GM18519 (cell line): Measurements from ENCODE around the gene CROCC2.

ENCODE experiments used
- ATAC-seq: cut with Tn5 transposase; IDR thresholded peaks from one replicate; pipeline ENCODE4 v1.9.1; 2021; ENCODE audit warnings: mild to moderate bottlenecking, moderate library complexity; ENCODE audit not compliant: unreplicated experiment, low FRiP score

CROCC2 gene

GRCh38 chr2:240932001-240932723 is 26.0 kb downstream of the CROCC2 start:
- ATAC-seq, result no peak

- no peak for ATAC-seq
These were observed 26.6 kb downstream of the CROCC2 start for GRCh38 chr2:240932724-240933047.

GRCh38 chr2:240933048-240933965 is 27.2 kb downstream of the CROCC2 start:
- ATAC-seq, result no peak

GRCh38 chr2:240933966-240934700 is 28.0 kb downstream of the CROCC2 start:
- ATAC-seq, result no peak

GRCh38 chr2:240934701-240935102 is 28.6 kb downstream of the CROCC2 start:
- no peak for ATAC-seq

- no peak for ATAC-seq
These were observed 29.2 kb downstream of the CROCC2 start for GRCh38 chr2:240935103-240935876.

- ATAC-seq, result no peak
These were observed 30.0 kb downstream of the CROCC2 start for GRCh38 chr2:240936106-240936505.

- ATAC-seq, result no peak
These were observed 39.9 kb downstream of the CROCC2 start for GRCh38 chr2:240946046-240946445.

- ATAC-seq, result no peak
These were observed 40.5 kb downstream of the CROCC2 start for GRCh38 chr2:240946654-240947053.

- ATAC-seq, result no peak
These were observed 41.0 kb downstream of the CROCC2 start for GRCh38 chr2:240947176-240947575.

- no peak for ATAC-seq
These were observed 41.5 kb downstream of the CROCC2 start for GRCh38 chr2:240947607-240948006.

GRCh38 chr2:240948086-240948485 is 42.0 kb downstream of the CROCC2 start:
- ATAC-seq, result no peak

GRCh38 chr2:240948905-240949790 is 43.0 kb downstream of the CROCC2 start:
- no peak for ATAC-seq

- ATAC-seq, result no peak
These were observed 43.9 kb downstream of the CROCC2 start for GRCh38 chr2:240949791-240950705.

GRCh38 chr2:240951045-240951594 is 45.0 kb downstream of the CROCC2 start:
- no peak for ATAC-seq

- ATAC-seq, result no peak
These were observed 46.5 kb downstream of the CROCC2 start for GRCh38 chr2:240952496-240953246.
